ENCODE results near the gene MOB3A. TPM values are rescaled to one million over a fixed set of nuclear protein-coding genes. Genes with fewer than 3 reads are reported as not detected.

Gene MOB3A
- total RNA-seq, 2 donors from 2014 or later, result 37.8 to 50.9 TPM

- Histone ChIP-seq H3K4me1 (ENCODE audit: control insufficient read depth in 1 of 2, low read depth in 2 of 2) (peaks cover 21 to 40% of the 10 kb centered on the region in 2 donors), H3K27me3 (replicated peaks; ENCODE audit: insufficient read depth) (no peaks in the 10 kb centered on the region), H3K9me3 (no peaks in the 10 kb centered on the region), H3K36me3 (no peaks in the 10 kb centered on the region), H3K4me3 (peak overlapping the region; percentile 85), H3K27ac (no peak overlapping the region)
- no peak for TF ChIP-seq CTCF (IDR thresholded peaks at IDR 0.05)
- ATAC-seq (ENCODE audit: insufficient number of reproducible peaks, low FRiP score, low read depth), result no peak
- no peak for DNase-seq (ENCODE audit: low spot score)
These were observed 33.8 kb downstream of the MOB3A start for GRCh38 chr19:2062389-2062729.

- Histone ChIP-seq H3K27ac (peak overlapping the region; percentile 95 to 96), H3K9me3 (no peaks in the 10 kb centered on the region), H3K4me1 (ENCODE audit: control insufficient read depth in 1 of 2, low read depth in 2 of 2) (peaks cover 21 to 40% of the 10 kb centered on the region in 2 donors), H3K4me3 (peak overlapping the region; percentile 85), H3K36me3 (no peaks in the 10 kb centered on the region), H3K27me3 (replicated peaks; ENCODE audit: insufficient read depth) (no peaks in the 10 kb centered on the region)
- peak; percentile 86 for ATAC-seq (ENCODE audit: insufficient number of reproducible peaks, low FRiP score, low read depth)
- TF ChIP-seq CTCF (IDR thresholded peaks at IDR 0.05), result no peak
- DNase-seq (ENCODE audit: low spot score), result peak; percentile 99
These were observed 34.4 kb downstream of the MOB3A start for GRCh38 chr19:2061495-2062388.

- no peaks in the 10 kb centered on the region for H3K9me3 ChIP-seq
- peak overlapping the region; percentile 95 to 96 for H3K27ac ChIP-seq
- H3K4me3 ChIP-seq, result peak overlapping the region; percentile 85
- ATAC-seq (ENCODE audit: insufficient number of reproducible peaks, low FRiP score, low read depth) (peak; percentile 3), DNase-seq (ENCODE audit: low spot score) (no peak)
- H3K36me3 ChIP-seq, result no peaks in the 10 kb centered on the region
- H3K27me3 ChIP-seq (replicated peaks; ENCODE audit: insufficient read depth), result no peaks in the 10 kb centered on the region
- peaks cover 24 to 44% of the 10 kb centered on the region in 2 donors for H3K4me1 ChIP-seq (ENCODE audit: control insufficient read depth in 1 of 2, low read depth in 2 of 2)
- no peak for TF ChIP-seq CTCF (IDR thresholded peaks at IDR 0.05)
These were observed 35.1 kb downstream of the MOB3A start for GRCh38 chr19:2060884-2061494.

GRCh38 chr19:2059422-2060201 lies 36.5 kb downstream of the MOB3A start:
- no peak for DNase-seq (ENCODE audit: low spot score)
- Histone ChIP-seq H3K4me3 (peak overlapping the region; percentile 85), H3K4me1 (ENCODE audit: control insufficient read depth in 1 of 2, low read depth in 2 of 2) (peaks cover 29 to 46% of the 10 kb centered on the region in 2 donors), H3K9me3 (no peaks in the 10 kb centered on the region), H3K27ac (peak overlapping the region; percentile 95 to 96), H3K27me3 (replicated peaks; ENCODE audit: insufficient read depth) (no peaks in the 10 kb centered on the region), H3K36me3 (no peaks in the 10 kb centered on the region)
- ATAC-seq (ENCODE audit: insufficient number of reproducible peaks, low FRiP score, low read depth), result peak; percentile 12
- TF ChIP-seq CTCF (IDR thresholded peaks at IDR 0.05), result no peak
